HEK293T (cell line): ENCODE measurements around the gene TRIM33.

Experiments
- ARNT ChIP-seq: fragments of 450-650 bp; IDR thresholded peaks from 2 replicates; pipeline ENCODE4 v1.6.1; 2017; ENCODE audit warnings: mild to moderate bottlenecking
- FOXM1 ChIP-seq: fragments of 450-650 bp; IDR thresholded peaks from 2 replicates; pipeline ENCODE4 v1.6.1; 2017; ENCODE audit warnings: mild to moderate bottlenecking, borderline replicate concordance
- HDGF ChIP-seq: fragments of 450-650 bp; IDR thresholded peaks from 2 replicates; pipeline ENCODE4 v1.6.1; 2017; ENCODE audit warnings: antibody characterized with exemption, borderline replicate concordance
- L3MBTL2 ChIP-seq: fragments of 450-650 bp; conservative IDR thresholded peaks from 2 replicates; pipeline ENCODE4 v1.6.1; 2016; ENCODE audit warnings: mild to moderate bottlenecking
- LEF1 ChIP-seq: fragments of 450-650 bp; IDR thresholded peaks from 2 replicates; pipeline ENCODE4 v1.6.1; 2017; ENCODE audit warnings: mild to moderate bottlenecking, borderline replicate concordance
- SP1 ChIP-seq: fragments of 450-650 bp; IDR thresholded peaks from 2 replicates; pipeline ENCODE4 v1.6.1; 2017
- TARDBP ChIP-seq: fragments of 450-650 bp; IDR thresholded peaks from 2 replicates; pipeline ENCODE4 v1.6.1; 2016

DNA sequence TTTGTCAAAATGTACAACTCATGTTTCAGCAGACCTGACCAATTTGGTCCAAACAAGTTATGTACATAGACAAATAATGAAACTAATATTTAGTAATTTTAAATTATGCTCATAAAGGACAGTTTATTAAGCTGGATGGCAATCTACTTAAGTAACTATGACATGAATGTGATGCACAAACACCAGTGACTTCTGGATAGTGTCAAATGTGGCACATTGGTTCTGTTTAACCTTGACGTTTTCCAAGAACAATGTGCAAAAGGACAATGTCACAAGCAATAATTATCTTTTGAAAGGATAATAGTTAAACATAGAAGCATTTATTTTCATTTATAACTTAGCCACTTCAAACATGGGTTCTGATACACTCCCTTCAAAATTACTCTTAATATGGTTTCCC is 80.0 kb downstream of the TRIM33 start:
- TF ChIP-seq HDGF (no peak), ARNT (no peak), L3MBTL2 (no peak), SP1 (no peak), LEF1 (no peak), FOXM1 (no peak), TARDBP (no peak)
